Effector CD4-positive, alpha-beta T cell (primary cell): ENCODE results near the gene BBS9.
"Not testable (repeated sequence)": the region's sequence is repeated elsewhere in the genome, so short reads cannot be mapped to it uniquely, and the experiment has no call there.

Experiments used
- DNase-seq: peaks from one replicate; pipeline ENCODE4 v3.0.0-alpha.2; 2020

BBS9 gene

DNA sequence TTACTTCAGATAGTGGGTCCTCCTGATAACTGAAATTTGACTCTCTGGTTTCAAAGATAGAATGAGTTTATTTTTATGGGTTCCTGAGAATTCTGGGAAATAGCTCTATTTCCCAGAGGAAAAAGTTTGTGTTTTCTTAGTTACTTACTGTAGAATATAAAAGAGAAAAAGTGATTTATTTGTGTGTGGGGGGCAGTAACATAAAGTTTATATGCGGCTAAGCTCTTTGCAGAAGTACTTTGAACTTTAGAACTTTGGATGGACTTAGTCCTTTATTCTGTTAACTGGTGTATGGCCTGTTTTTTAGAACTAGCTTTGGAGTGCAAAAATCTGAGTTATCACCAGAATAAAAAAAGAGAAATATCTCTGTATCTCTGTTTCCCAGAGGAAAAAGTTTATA is 157.1 kb downstream of the BBS9 start:
- DNase-seq = no peak

- DNase-seq = no peak
These were observed 158.4 kb downstream of the BBS9 start for GRCh38 chr7:33287738-33288137.

- DNase-seq = no peak
These were observed 169.5 kb downstream of the BBS9 start for GRCh38 chr7:33298848-33299247.

GRCh38 chr7:33299425-33299824 is 170.1 kb downstream of the BBS9 start:
- no peak for DNase-seq

DNA sequence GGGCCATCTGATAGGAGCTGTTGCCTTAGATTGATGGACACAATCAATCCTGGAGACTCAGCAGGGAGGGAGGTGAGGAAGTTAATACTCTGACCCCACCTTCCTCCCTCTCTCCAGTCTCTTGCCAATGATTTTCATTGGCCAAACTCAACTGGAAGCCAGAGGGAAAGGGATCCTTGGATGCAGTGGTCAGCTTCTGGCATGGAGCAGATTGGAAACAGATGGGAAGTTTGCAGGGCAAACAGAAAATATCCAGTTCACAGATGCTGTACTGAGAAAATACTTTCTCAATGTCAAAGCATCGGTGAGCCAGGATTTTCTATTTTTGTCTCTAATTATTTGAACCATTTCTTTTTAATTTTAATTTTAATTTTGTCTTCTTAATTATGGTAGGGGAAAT is 170.8 kb downstream of the BBS9 start:
- DNase-seq = no peak

- no peak for DNase-seq
These were observed 171.4 kb downstream of the BBS9 start for GRCh38 chr7:33300742-33301141.

GRCh38 chr7:33303978-33304557 is 174.7 kb downstream of the BBS9 start:
- not testable (repeated sequence) for DNase-seq

GRCh38 chr7:33307205-33307604 is 177.8 kb downstream of the BBS9 start:
- DNase-seq = no peak

DNA sequence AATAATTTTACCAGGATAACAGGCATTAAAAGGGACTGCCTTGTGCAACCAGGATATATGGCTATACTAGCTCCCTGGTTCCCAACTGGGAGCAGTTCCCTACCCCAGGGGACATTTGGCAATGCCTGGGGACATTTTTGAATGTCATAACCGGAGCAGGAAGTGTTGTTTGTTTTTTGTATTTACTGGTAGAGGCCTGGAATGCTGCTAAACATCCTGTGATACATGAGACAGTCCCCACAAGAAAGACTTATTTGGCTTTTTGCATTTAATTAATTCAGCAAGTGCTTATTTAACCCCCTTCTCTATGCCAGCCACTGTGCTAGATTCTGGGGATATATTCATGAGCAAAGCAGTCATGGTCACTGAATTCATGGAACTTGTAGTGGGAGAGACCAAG is 181.2 kb downstream of the BBS9 start:
- no peak for DNase-seq

GRCh38 chr7:33325754-33326484 is 196.6 kb downstream of the BBS9 start:
- DNase-seq = no peak

DNA sequence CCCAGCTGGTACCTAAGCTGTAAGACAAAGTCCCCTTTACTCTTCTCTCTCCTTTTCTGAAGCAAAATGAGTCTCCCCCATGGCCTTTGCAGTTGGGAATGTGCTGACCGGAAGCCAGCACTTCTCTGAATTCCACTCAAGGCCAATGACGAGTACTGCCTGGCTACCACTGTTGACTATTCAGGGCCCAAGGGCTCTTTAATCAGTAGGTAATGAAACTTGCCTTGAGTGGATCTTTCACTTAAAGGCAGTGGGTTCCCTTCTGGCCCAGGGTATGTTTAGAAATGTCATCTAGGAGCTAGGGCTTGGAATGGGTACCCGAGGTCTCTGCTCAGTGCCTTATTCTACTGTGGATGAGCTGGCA is 197.1 kb downstream of the BBS9 start:
- DNase-seq = no peak

DNA sequence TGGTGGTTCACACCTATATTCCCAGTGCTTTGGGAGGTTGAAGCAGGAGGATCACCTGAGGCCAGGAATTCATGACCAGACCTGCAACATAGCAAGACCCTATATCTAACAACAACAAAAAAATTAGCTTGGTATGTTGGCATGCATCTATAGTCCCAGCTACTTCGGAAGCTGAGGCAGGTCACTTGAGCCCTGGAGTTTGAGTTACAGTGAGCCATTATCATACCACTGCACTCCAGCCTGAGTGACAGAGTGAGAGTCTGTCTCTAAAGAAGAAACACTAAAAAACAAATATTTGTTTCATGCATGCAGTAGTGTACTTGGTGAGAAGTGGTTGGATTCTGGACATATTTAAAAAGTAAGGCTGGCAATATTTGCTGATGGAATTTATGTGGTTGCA is 198.1 kb downstream of the BBS9 start:
- DNase-seq = no peak

GRCh38 chr7:33334349-33334748 is 205.0 kb downstream of the BBS9 start:
- no peak for DNase-seq

DNA sequence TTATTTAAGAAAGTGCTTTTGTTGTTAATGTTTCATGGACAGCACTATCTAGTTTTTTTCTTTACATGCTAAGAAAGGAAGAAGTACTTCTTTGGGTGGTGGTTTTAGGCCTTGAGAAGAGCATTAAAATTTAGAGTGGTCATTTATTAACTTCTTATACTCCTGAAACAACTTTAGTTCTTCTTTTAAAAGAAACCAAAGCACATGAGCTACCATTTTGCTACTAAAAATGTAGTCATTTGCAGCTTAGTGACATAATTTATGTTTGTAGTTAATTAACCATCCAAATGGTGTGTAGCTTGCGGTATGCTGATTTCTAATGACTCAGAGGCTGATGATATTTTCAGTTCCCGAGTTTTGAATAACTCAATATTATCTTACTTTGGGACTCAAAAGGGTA is 207.5 kb downstream of the BBS9 start:
- DNase-seq = no peak

- DNase-seq = no peak
These were observed 209.9 kb downstream of the BBS9 start for GRCh38 chr7:33339074-33339790.

DNA sequence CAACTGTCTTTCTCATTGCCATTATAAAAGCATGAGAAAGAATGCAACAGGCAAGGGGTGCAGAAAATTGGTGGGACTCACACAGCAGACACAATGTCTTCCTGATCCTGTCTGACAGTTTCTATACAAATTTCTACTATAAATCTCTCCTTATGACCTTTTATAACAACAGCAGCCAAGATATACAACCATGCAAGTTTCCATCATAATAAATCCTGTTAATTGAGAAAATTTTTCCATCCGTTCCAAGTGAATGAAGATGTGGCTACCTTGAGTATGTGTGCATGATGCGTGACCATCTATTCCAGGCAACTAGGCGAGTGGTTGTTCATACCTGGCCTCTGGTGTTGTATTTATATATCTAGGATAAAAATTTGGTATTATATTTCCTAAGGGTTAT is 216.7 kb downstream of the BBS9 start:
- no peak for DNase-seq

GRCh38 chr7:33350577-33350976 is 221.2 kb downstream of the BBS9 start:
- no peak for DNase-seq

- DNase-seq = no peak
These were observed 222.3 kb downstream of the BBS9 start for GRCh38 chr7:33351709-33352108.

DNA sequence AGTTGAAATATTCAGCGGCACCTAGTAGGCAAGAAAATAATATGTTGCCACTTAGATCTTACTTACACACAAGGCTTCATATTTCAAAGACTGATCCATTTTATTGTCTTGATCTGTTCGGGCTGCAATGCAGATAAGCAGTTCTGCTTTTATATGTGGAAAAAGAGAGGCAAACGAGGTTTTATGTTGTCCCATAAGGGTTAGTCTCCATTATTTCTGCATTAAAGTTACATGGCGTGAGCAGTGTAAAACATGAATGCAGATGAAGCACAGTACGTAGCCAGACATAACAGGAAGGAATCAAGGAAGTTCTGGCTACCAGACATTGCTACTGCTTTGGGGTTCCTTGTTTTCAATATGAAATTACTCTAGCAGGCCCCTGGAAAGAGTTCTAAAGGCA is 224.8 kb downstream of the BBS9 start:
- DNase-seq = no peak

- no peak for DNase-seq
These were observed 226.0 kb downstream of the BBS9 start for GRCh38 chr7:33355386-33355785.

DNA sequence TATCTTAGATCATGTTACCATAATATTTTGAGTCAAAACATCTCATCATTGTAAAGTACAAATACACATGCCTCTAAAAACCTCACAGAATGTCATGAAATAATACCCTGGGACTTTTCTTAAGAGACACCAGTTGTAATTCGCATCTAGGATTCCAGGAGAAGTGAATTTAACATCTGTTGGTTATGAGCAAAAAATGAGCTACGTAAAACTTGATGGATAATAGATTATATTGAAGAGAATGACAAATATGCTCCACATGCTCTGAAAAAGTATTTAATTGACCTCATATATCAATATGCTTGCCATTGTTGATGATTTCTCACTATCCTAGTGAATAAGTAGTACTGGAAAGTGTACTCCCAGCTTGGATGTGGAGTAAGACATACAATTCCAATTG is 227.0 kb downstream of the BBS9 start:
- DNase-seq = no peak

- DNase-seq = no peak
These were observed 228.5 kb downstream of the BBS9 start for GRCh38 chr7:33357846-33358245.

DNA sequence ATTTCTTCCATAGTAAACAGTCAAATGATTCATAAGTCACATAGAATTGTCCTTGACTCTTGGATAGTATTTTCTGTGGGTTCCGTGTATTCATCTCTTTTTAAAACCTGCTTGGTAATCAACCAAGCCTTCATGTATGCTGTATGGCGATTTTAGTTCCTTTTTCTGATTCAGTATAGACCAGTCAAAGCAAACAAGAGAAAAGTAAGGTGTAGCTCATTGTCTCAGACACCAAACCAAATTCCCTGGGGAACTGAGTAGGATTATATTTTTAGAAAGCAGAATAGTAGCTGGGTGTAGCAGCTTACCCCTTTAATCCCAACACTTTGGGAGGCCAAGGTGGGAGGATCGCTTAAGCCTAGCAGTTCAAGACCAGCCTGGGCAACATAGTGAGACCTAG is 240.5 kb downstream of the BBS9 start:
- no peak for DNase-seq

GRCh38 chr7:33373195-33373594 is 243.8 kb downstream of the BBS9 start:
- no peak for DNase-seq
